GM23338 (cell line): ENCODE results near the gene TMEM256. TPM values are rescaled to one million over a fixed set of nuclear protein-coding genes. Genes with fewer than 3 reads are reported as not detected.

Experiments used
- ATAC-seq: fragments of 200-7000 bp; cut with Tn5 transposase; 3 replicates; pipeline ENCODE4 v1.9.1; 2020
- DNase-seq: peaks from one replicate; pipeline ENCODE4 v3.0.0-alpha.2; 2015; ENCODE audit warnings: low spot score
- H2AFZ ChIP-seq: fragments of 200-600 bp; sonication (generic); 2 replicates; pipeline ENCODE4 v1.8.0; 2016; ENCODE audit warnings: antibody characterized with exemption, mild to moderate bottlenecking, moderate library complexity
- H3F3A ChIP-seq: fragments of 200-600 bp; sonication (generic); replicated peaks from 2 replicates; pipeline ENCODE4 v1.8.0; 2017; ENCODE audit warnings: antibody characterized with exemption, mixed run types, low read depth
- H3K27ac ChIP-seq: fragments of 200-600 bp; sonication (generic); 2 replicates; pipeline ENCODE4 v1.6.1; 2016; ENCODE audit warnings: low read depth
- H3K27me3 ChIP-seq: fragments of 200-600 bp; sonication (generic); 2 replicates; pipeline ENCODE4 v1.8.0; 2016; ENCODE audit warnings: mild to moderate bottlenecking, mixed run types, moderate library complexity; ENCODE audit not compliant: insufficient read depth
- H3K36me3 ChIP-seq: fragments of 200-600 bp; sonication (generic); 2 replicates; pipeline ENCODE4 v1.8.0; 2016; ENCODE audit warnings: mild to moderate bottlenecking; ENCODE audit not compliant: insufficient read depth
- H3K4me1 ChIP-seq: fragments of 200-600 bp; sonication (generic); 2 replicates; pipeline ENCODE4 v1.8.0; 2016; ENCODE audit warnings: mild to moderate bottlenecking, moderate library complexity; ENCODE audit not compliant: insufficient read depth
- H3K4me2 ChIP-seq: fragments of 200-600 bp; sonication (generic); 2 replicates; pipeline ENCODE4 v1.7.1; 2017; ENCODE audit warnings: mixed run types
- H3K4me3 ChIP-seq: fragments of 200-600 bp; sonication (generic); 2 replicates; pipeline ENCODE4 v1.6.1; 2016; ENCODE audit warnings: mixed run types
- H3K79me2 ChIP-seq: fragments of 200-600 bp; sonication (generic); replicated peaks from 2 replicates; pipeline ENCODE4 v1.8.0; 2017; ENCODE audit warnings: mild to moderate bottlenecking; ENCODE audit not compliant: insufficient read depth
- H3K9me2 ChIP-seq: fragments of 200-600 bp; sonication (generic); 2 replicates; pipeline ENCODE4 v1.8.0; 2017; ENCODE audit not compliant: insufficient read depth
- H4K20me1 ChIP-seq: fragments of 200-600 bp; sonication (generic); replicated peaks from 2 replicates; pipeline ENCODE4 v1.8.0; 2017; ENCODE audit warnings: mild to moderate bottlenecking; ENCODE audit not compliant: insufficient read depth
- H3K27ac Mint-ChIP-seq: 2 replicates; pipeline ENCODE4 v1.8.0; 2020; ENCODE audit warnings: inconsistent platforms, mild to moderate bottlenecking, moderate library complexity, mixed read lengths
- H3K27me3 Mint-ChIP-seq: 3 replicates; pipeline ENCODE4 v1.8.0; 2022; ENCODE audit warnings: low read depth, mild to moderate bottlenecking, moderate library complexity, mixed read lengths, inconsistent platforms; ENCODE audit not compliant: insufficient read depth, poor library complexity
- H3K36me3 Mint-ChIP-seq: 3 replicates; pipeline ENCODE4 v1.8.0; 2021; ENCODE audit warnings: low read depth, mild to moderate bottlenecking, inconsistent platforms, moderate library complexity, mixed read lengths
- H3K4me1 Mint-ChIP-seq: 3 replicates; pipeline ENCODE4 v1.8.0; 2020; ENCODE audit warnings: mild to moderate bottlenecking, inconsistent platforms, mixed read lengths
- H3K4me3 Mint-ChIP-seq: 3 replicates; pipeline ENCODE4 v1.8.0; 2021; ENCODE audit warnings: moderate library complexity, mild to moderate bottlenecking, inconsistent platforms, mixed read lengths
- H3K9me3 Mint-ChIP-seq: 3 replicates; pipeline ENCODE4 v1.8.0; 2020; ENCODE audit warnings: moderate library complexity, mild to moderate bottlenecking, inconsistent platforms, mixed read lengths
- CREB1 ChIP-seq: fragments of 250-450 bp; sonication (Bioruptor Pico); IDR thresholded peaks from 2 replicates; pipeline ENCODE4 v1.5.0; 2020; ENCODE audit warnings: low read depth, mild to moderate bottlenecking, moderate library complexity
- EZH2 ChIP-seq: fragments of 200-600 bp; sonication (generic); IDR thresholded peaks from one replicate; pipeline ENCODE4 v1.8.0; 2017; ENCODE audit warnings: antibody characterized with exemption, mild to moderate bottlenecking, low read depth; ENCODE audit not compliant: unreplicated experiment
- EZH2phosphoT487 ChIP-seq: fragments of 200-600 bp; sonication (generic); IDR thresholded peaks from one replicate; pipeline ENCODE4 v1.8.1; 2018; ENCODE audit warnings: antibody characterized with exemption; ENCODE audit not compliant: unreplicated experiment
- JUNB ChIP-seq: IDR thresholded peaks from one replicate; pipeline ENCODE4 v1.6.1; 2016; ENCODE audit warnings: antibody characterized with exemption; ENCODE audit not compliant: unreplicated experiment
- NANOG ChIP-seq: IDR thresholded peaks from 2 replicates; pipeline ENCODE4 v1.6.1; 2016; ENCODE audit warnings: antibody characterized with exemption, borderline replicate concordance
- POLR2AphosphoS5 ChIP-seq: IDR thresholded peaks from 2 replicates; pipeline ENCODE4 v1.6.1; 2016; ENCODE audit warnings: antibody characterized with exemption, low read depth
- STAT1 ChIP-seq: IDR thresholded peaks from one replicate; pipeline ENCODE4 v1.6.1; 2016; ENCODE audit warnings: antibody characterized with exemption; ENCODE audit not compliant: unreplicated experiment
- ZNF114 ChIP-seq: fragments of 250-450 bp; sonication (Bioruptor Pico); IDR thresholded peaks from 2 replicates; pipeline ENCODE4 v1.5.0; 2020; ENCODE audit warnings: mild to moderate bottlenecking, moderate library complexity
- ZNF331 ChIP-seq: fragments of 250-450 bp; sonication (Bioruptor Pico); IDR thresholded peaks from 2 replicates; pipeline ENCODE4 v1.5.0; 2020; ENCODE audit warnings: low read depth, mild to moderate bottlenecking, moderate library complexity
- polyA plus RNA-seq: library from polyadenylated mRNA; unstranded; fragments of >200 nt; fragmentation: Nextera tagmentation; extraction: Ambion mirVana; gene quantifications from 2 replicates; pipeline ENCODE4 v1.2.1, GENCODE V29; 2016
- total RNA-seq: library from RNA; depleted of rRNA; stranded (reverse); fragments of >200 nt; shearing (Covaris generic); gene quantifications from 2 replicates; pipeline ENCODE4 v1.2.3, GENCODE V29; 2014
- TF ChIP-seq, protein P1 (sequence below): fragments of 250-450 bp; sonication (Bioruptor Pico); IDR thresholded peaks from 2 replicates; pipeline ENCODE4 v1.5.0; 2020; ENCODE audit warnings: mild to moderate bottlenecking, moderate library complexity
- TF ChIP-seq, protein P2 (sequence below): IDR thresholded peaks from one replicate; pipeline ENCODE4 v1.6.1; 2018; ENCODE audit warnings: antibody characterized with exemption; ENCODE audit not compliant: unreplicated experiment
- TF ChIP-seq, protein P3 (sequence below), 2 experiments: fragments of 200-600 bp in 1 of 2; sonication (generic) in 1 of 2; conservative IDR thresholded peaks; 2 replicates each; pipeline versions ENCODE4 v1.5.1 to v1.6.1; 2016 to 2017; ENCODE audit warnings: antibody characterized with exemption in 2 of 2, low read depth in 2 of 2, mild to moderate bottlenecking in 2 of 2, moderate library complexity in 1 of 2
- TF ChIP-seq, protein P4 (sequence below): IDR thresholded peaks from 2 replicates; pipeline ENCODE4 v1.6.1; 2016; ENCODE audit warnings: antibody characterized with exemption

Gene TMEM256
- total and polyA plus RNA-seq, 2 experiments from 2014 or later = 127 to 197 TPM

DNA sequence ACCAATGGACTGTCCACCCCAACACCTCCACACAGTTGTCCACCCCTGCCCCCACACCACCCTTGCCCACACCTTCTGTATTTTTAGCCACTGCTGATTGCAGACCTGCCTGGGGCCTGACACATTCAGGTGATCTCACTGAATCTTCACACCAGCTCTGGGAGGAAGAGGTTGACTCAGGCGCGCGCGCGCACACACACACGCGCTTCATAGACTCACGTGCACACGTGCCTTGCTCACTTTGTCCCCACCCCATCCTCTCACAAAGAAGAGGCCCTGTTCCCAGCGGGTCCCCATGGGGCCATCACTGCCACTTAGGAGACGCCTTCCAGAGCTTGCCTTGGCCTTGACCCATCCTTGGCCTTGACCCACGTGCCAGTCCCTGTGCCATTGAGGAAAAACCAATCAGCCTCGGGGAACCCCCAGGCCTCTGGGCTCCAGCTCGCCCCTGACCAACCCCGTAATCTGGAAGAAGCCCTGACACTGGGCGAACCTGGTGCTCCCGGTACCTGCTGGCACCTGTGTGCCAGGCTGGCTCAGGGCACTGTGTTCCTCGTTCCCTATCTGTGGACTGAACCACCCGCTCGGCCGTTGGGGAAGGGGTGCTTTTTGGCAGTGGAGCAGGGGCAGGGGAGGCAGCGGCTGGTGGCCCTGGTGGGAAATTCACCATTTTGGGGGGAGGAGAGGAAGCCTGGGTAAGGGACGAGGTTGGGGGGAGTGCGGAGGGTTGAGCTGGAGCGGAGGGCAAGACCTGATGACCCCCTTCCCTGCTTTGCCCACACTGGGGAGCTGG lies 6.9 kb upstream of the TMEM256 start:
- DNase-seq = no peak
- Histone ChIP-seq H3K4me2 (no peak overlapping the region), H3K9me2 (no peaks in the 10 kb centered on the region), H3F3A (peaks cover 10% of the 10 kb centered on the region), H3K79me2 (peaks cover 5% of the 10 kb centered on the region; the same call in 1 of the 2 replicates), H3K4me3 (no peak overlapping the region), H3K36me3 (no peaks in the 10 kb centered on the region; the same call in 1 of the 2 replicates), H3K27me3 (no peaks in the 10 kb centered on the region), H3K4me1 (peaks cover 19% of the 10 kb centered on the region), H3K27ac (no peak overlapping the region), H4K20me1 (no peaks in the 10 kb centered on the region; the same call in 1 of the 2 replicates), H2AFZ (no peak overlapping the region)
- TF ChIP-seq EZH2 (no peak), ZNF331 (CRISPR knock-in tag) (no peak), STAT1 (no peak), ZNF114 (CRISPR knock-in tag) (no peak), POLR2AphosphoS5 (no peak), EZH2phosphoT487 (no peak), CREB1 (no peak), NANOG (no peak), JUNB (no peak)
- TF ChIP-seq, protein P1, sequence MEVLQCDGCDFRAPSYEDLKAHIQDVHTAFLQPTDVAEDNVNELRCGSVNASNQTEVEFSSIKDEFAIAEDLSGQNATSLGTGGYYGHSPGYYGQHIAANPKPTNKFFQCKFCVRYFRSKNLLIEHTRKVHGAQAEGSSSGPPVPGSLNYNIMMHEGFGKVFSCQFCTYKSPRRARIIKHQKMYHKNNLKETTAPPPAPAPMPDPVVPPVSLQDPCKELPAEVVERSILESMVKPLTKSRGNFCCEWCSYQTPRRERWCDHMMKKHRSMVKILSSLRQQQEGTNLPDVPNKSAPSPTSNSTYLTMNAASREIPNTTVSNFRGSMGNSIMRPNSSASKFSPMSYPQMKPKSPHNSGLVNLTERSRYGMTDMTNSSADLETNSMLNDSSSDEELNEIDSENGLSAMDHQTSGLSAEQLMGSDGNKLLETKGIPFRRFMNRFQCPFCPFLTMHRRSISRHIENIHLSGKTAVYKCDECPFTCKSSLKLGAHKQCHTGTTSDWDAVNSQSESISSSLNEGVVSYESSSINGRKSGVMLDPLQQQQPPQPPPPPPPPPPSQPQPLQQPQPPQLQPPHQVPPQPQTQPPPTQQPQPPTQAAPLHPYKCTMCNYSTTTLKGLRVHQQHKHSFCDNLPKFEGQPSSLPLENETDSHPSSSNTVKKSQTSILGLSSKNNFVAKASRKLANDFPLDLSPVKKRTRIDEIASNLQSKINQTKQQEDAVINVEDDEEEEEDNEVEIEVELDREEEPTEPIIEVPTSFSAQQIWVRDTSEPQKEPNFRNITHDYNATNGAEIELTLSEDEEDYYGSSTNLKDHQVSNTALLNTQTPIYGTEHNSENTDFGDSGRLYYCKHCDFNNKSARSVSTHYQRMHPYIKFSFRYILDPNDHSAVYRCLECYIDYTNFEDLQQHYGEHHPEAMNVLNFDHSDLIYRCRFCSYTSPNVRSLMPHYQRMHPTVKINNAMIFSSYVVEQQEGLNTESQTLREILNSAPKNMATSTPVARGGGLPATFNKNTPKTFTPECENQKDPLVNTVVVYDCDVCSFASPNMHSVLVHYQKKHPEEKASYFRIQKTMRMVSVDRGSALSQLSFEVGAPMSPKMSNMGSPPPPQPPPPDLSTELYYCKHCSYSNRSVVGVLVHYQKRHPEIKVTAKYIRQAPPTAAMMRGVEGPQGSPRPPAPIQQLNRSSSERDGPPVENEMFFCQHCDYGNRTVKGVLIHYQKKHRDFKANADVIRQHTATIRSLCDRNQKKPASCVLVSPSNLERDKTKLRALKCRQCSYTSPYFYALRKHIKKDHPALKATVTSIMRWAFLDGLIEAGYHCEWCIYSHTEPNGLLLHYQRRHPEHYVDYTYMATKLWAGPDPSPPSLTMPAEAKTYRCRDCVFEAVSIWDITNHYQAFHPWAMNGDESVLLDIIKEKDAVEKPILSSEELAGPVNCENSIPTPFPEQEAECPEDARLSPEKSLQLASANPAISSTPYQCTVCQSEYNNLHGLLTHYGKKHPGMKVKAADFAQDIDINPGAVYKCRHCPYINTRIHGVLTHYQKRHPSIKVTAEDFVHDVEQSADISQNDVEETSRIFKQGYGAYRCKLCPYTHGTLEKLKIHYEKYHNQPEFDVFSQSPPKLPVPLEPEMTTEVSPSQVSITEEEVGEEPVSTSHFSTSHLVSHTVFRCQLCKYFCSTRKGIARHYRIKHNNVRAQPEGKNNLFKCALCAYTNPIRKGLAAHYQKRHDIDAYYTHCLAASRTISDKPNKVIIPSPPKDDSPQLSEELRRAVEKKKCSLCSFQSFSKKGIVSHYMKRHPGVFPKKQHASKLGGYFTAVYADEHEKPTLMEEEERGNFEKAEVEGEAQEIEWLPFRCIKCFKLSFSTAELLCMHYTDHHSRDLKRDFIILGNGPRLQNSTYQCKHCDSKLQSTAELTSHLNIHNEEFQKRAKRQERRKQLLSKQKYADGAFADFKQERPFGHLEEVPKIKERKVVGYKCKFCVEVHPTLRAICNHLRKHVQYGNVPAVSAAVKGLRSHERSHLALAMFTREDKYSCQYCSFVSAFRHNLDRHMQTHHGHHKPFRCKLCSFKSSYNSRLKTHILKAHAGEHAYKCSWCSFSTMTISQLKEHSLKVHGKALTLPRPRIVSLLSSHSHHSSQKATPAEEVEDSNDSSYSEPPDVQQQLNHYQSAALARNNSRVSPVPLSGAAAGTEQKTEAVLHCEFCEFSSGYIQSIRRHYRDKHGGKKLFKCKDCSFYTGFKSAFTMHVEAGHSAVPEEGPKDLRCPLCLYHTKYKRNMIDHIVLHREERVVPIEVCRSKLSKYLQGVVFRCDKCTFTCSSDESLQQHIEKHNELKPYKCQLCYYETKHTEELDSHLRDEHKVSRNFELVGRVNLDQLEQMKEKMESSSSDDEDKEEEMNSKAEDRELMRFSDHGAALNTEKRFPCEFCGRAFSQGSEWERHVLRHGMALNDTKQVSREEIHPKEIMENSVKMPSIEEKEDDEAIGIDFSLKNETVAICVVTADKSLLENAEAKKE (CRISPR knock-in tag) = no peak
- TF ChIP-seq, protein P2, sequence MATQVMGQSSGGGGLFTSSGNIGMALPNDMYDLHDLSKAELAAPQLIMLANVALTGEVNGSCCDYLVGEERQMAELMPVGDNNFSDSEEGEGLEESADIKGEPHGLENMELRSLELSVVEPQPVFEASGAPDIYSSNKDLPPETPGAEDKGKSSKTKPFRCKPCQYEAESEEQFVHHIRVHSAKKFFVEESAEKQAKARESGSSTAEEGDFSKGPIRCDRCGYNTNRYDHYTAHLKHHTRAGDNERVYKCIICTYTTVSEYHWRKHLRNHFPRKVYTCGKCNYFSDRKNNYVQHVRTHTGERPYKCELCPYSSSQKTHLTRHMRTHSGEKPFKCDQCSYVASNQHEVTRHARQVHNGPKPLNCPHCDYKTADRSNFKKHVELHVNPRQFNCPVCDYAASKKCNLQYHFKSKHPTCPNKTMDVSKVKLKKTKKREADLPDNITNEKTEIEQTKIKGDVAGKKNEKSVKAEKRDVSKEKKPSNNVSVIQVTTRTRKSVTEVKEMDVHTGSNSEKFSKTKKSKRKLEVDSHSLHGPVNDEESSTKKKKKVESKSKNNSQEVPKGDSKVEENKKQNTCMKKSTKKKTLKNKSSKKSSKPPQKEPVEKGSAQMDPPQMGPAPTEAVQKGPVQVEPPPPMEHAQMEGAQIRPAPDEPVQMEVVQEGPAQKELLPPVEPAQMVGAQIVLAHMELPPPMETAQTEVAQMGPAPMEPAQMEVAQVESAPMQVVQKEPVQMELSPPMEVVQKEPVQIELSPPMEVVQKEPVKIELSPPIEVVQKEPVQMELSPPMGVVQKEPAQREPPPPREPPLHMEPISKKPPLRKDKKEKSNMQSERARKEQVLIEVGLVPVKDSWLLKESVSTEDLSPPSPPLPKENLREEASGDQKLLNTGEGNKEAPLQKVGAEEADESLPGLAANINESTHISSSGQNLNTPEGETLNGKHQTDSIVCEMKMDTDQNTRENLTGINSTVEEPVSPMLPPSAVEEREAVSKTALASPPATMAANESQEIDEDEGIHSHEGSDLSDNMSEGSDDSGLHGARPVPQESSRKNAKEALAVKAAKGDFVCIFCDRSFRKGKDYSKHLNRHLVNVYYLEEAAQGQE = no peak
- TF ChIP-seq, protein P3, sequence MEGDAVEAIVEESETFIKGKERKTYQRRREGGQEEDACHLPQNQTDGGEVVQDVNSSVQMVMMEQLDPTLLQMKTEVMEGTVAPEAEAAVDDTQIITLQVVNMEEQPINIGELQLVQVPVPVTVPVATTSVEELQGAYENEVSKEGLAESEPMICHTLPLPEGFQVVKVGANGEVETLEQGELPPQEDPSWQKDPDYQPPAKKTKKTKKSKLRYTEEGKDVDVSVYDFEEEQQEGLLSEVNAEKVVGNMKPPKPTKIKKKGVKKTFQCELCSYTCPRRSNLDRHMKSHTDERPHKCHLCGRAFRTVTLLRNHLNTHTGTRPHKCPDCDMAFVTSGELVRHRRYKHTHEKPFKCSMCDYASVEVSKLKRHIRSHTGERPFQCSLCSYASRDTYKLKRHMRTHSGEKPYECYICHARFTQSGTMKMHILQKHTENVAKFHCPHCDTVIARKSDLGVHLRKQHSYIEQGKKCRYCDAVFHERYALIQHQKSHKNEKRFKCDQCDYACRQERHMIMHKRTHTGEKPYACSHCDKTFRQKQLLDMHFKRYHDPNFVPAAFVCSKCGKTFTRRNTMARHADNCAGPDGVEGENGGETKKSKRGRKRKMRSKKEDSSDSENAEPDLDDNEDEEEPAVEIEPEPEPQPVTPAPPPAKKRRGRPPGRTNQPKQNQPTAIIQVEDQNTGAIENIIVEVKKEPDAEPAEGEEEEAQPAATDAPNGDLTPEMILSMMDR (conservative IDR thresholded peaks at IDR 0.05; ENCODE audit: low read depth in 2 of 2) = no peak
- TF ChIP-seq, protein P4, sequence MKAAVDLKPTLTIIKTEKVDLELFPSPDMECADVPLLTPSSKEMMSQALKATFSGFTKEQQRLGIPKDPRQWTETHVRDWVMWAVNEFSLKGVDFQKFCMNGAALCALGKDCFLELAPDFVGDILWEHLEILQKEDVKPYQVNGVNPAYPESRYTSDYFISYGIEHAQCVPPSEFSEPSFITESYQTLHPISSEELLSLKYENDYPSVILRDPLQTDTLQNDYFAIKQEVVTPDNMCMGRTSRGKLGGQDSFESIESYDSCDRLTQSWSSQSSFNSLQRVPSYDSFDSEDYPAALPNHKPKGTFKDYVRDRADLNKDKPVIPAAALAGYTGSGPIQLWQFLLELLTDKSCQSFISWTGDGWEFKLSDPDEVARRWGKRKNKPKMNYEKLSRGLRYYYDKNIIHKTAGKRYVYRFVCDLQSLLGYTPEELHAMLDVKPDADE = no peak
- ATAC-seq = no peak
- Mint-ChIP-seq H3K9me3 (no peaks in the 10 kb centered on the region), H3K27ac (no peak overlapping the region; the same call in 1 of the 2 replicates), H3K4me3 (no peak overlapping the region), H3K36me3 (peaks cover 28% of the 10 kb centered on the region), H3K27me3 (peaks cover 16% of the 10 kb centered on the region), H3K4me1 (peaks cover 33% of the 10 kb centered on the region)
